ENCODE data around the gene EIF4E1B. TPM values are rescaled to one million over a fixed set of nuclear protein-coding genes. Genes with fewer than 3 reads are reported as not detected.

Gene EIF4E1B
- polyA plus RNA-seq, 4 donors: 0.06 to 0.11 (median 0.07) TPM; not detected in 1

DNA sequence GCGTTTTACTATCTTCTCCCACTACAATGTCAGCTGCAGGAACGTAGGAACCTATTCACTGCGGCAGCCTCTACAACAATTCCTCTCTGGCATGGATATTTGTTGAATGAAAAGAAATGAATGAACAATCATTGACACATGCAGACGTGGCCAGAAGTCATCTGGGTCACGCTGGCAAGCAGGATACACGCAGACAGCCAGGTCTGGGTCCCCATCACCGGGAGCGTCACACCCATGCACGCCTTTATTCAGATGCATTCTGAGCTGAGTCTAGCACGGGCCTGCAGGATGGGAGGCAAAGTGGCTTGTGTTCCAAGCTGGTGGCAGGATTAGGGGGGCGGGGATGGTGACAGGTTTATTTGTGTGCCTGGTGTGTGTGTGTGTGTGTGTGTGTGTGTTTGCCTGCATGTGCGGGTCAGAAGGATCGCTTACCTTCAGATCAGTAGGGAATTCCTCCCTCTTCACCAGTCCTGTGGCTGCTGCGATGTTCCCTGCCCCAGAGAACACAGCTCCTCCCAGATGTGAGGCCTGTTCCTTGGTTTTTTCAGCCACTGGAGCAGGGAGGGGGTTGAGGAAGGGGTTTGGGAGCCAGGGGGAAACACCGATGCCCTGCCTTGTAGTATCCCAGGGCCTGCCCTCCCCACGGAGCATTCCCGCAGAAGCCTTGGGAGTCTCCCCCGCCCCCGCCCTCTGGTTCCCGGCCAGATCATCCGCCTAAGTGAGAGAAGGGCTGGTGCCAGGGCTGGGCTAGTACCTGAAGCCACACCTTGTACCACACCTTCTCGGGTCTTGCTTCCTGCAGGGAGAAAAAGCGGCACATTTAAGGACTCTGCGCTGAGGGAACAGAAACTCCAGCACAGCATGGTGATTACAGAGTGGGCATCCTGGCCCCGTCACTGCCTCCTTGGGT is 4.3 kb upstream of the EIF4E1B start:
- no peak for DNase-seq (ENCODE audit: low read depth in 4 of 4, low spot score in 2 of 4)

DNA sequence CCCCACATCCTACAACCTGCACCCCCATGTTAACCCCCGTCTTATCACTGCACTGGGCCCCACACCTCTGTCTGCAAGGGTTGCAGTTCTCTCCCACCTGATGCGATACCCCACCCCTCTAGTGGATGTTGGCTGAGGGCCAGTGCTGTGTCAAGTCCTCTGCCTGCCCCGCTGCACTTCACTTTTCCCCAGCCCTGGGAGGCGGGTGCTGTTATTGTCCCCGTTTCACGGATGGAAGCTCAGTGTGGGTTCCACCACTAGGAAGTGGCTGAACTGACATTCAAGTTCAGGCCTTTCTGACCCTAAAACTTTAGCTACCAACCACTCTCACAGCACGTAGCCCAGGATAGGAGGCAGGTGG is 3.6 kb upstream of the EIF4E1B start:
- DNase-seq (ENCODE audit: low read depth in 4 of 4, low spot score in 2 of 4): no peak

DNA sequence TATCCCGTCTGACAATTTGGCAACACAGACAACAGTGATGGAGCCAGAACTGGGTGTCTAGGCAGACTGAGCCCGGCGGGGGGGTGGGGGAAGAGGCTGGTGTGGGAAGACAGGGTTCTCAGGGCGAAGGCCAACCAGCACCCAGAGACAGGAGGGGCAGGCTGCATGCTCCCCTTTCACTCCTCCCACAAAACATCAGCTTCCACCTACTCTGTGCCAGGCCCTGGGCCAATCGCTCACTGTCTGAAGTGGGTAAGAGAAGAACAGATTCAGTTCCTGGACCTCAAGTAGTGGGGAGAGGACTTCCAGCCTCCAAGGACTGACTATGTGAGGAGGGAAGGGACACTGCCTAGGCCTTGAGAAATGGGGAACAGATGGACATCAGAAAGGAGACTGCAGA is 2.9 kb upstream of the EIF4E1B start:
- DNase-seq (ENCODE audit: low read depth in 4 of 4, low spot score in 2 of 4): no peak

DNA sequence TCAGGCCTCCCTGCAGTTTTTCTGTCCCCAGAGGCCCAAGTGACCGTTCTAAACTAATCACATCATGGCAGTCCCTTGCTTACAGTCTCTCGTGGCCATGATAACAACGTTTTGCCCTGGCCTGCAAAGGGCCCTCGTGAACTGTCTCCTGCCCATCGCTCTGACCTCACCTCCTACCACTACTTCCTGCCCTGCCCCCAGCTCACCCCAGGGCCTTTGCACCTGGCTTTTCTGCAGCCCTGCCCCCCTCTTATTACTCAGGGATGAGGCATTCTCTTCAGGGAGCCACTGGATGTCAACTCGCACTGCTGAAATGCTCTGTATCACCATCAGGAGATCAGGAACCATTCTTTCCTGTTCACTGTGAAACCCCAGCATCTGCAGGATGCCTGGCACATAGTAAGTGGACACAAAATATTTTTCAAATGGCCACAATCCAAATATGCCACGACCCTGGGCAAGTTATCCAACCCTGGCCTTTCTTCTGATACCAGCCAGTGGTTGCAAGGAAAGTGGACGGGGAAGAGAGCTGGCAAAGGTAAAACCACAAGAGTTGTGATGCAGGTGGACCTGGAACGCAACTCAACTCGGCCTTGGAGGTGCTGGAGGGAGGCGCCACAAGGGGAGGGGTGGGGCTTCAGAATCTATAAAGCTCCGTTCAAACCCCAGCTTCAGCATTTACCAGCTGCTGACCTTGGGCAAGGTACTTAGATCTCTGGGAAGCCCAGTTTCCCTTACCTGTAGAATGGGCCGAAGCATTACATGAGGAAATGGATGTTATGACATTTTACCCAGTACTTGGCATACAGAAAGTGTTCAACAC is 1.9 kb upstream of the EIF4E1B start:
- no peak for DNase-seq (ENCODE audit: low read depth in 4 of 4, low spot score in 2 of 4)

DNA sequence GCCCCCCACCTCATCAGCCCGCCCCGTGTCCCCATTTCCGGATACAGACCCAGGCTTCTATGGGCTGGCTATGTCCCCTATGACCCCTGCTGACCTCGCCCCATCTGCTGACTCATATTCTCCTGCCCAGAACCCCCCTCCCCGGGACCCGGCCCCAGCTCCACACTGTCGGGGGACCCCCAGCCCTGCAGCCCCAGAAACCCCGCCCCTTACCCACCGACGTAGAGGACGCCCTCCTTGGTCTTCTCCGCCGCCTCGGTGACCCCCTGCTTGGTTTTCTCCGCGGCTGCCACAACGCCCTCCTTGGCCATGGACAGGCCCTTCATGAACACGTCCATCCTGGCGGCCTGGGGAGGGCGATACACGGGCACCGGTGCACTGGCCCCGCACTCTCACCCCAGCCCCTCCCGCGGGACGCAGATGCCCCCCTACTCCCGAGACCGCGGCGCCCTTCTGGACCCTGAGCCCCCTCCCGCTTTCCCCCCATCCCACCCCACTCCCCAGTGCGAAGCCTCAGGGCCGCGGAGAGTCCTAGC is 1.1 kb upstream of the EIF4E1B start:
- no peak for DNase-seq (ENCODE audit: low read depth in 4 of 4, low spot score in 2 of 4)

DNA sequence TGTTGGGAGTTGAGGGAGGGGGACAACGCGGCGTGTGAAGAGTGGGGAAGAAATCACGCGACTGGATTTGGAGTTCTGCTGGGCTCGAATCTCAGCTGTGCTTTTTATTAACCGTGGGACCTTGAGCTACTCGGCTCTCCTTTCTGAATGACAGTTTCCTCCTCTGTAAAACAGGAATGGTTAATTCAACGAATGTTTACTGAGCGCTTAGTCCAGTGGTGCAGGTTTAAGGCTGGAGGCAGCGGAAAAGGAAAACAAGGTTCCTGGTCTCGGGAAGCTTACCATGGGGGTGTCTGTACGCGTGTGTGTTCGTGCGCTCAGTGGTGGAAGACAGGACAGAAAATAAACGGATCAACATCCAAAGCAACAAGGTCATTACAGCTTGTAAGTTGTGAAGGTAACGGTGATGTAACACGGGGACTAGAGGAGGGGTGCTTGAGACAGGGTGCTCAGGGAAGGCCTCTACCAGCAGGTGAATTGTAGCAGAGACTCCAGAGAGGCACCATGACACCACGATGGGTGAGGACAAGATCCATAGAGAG is 277 bp downstream of the EIF4E1B start:
- no peak for DNase-seq (ENCODE audit: low read depth in 4 of 4, low spot score in 2 of 4)

DNA sequence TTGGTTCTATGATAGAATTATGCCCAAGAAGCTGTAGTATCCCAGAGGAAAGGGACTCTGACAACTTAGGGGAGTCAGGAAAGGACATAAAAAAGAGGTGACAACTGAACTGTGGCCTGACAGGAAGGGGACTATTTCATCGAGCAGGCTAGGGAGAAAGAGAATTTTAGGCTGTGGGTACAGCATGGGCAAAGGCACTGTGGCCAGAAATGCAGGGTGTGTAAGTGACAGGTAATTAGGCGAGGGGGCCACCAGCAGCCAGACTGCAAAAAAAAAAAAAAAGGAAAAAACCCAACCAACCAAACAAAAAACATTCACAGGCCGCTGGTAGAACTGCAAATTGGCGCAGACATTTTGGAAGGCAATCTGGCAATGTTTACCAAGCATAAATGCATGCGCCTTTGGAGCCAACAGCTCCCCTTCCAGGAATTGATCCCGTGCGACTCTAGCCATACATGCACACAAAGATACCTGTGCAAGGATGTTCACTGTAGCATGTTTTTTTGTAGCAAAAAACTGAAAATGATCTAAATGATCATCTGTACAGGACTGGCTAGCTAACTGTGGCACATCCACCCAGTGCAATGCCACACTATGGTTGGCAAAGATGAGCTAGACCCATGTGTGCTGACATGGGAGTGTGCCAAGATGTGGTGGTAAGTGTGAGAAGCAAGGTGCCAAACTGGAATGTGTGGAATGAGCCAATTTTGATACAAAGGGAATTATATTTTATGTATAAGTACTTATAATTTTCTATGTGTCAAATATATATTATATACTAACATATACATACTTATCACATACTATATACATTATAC is 1.1 kb downstream of the EIF4E1B start:
- no peak for DNase-seq (ENCODE audit: low read depth in 4 of 4, low spot score in 2 of 4)

DNA sequence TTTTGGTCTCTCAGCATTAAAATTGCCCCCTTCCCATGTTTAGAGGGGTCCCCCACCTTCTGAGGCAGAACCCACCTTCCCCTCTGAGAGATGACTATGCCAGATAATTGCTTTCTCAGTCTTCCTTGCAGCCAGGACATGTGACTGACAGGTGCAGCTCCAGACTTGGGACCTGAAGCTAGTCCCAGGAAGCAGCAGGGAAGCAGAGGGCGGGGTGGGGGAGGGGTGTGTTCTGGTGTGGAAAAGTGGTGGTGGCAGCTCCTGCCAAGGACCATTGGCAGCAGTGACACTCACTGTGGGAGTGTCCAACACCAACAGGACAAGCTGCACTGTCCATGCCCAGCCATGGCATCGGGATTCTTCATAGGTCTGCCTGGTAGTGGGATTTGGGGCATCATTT is 2.3 kb downstream of the EIF4E1B start:
- DNase-seq (ENCODE audit: low read depth in 4 of 4, low spot score in 2 of 4): no peak

DNA sequence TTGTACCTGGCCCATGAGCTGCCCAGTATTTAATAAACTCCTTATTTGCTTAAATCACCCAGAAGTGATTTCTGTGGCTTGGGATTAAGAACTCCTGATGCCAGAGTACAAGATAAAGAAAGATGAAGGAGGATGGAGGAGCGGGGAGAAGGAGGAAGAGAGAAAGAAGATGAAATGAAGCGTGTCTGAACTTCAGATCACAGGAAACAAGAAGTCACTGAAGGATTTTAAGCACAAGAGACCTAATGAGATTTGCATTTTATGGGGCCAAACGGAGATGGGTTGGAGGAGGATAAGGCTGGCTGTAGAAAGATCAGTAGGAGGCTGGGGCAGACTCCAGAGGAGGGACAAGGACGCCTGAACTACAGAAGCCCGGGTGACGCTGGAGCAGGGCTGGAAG is 3.1 kb downstream of the EIF4E1B start:
- DNase-seq (ENCODE audit: low read depth in 4 of 4, low spot score in 2 of 4): no peak

DNA sequence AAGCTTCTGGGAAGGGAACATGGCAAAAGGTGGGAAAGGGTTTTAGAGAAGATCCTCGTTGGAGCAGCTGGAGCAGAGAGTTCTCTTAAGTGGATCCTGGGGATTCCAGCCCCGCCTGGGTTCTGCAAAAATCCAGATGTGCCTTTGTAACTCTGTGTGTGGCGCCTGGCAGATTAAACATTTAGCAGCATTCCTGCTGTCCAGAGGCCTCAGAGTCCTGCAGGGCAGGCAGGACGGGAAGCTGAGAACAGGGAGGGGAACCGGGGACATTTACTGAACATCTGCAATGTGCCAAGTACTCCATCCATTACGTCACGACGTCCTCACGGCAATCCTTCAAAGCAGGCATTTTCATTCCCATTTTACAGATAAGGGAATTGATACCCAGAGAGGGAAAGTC is 6.0 kb downstream of the EIF4E1B start:
- no peak for DNase-seq (ENCODE audit: low read depth in 4 of 4, low spot score in 2 of 4)

DNA sequence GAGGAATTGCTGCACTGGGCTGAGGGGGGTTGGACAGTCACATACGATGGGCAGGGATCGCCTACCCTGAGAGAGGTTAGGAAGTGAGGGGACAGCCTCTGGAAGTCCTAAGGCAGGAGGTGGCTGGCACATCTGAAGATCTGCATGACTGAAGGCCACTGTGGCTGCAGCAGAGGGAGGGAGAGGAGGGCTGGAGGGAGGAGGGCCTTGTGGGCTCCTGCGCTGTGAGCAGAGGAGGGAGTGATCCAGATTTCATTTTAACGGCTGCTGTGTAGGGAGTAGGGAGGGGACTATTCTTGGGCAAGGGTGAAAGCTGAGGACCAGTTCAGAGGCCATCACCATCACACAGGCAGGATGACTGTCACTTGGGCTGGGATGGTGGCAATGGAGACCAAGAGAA is 7.1 kb downstream of the EIF4E1B start:
- DNase-seq (ENCODE audit: low read depth in 4 of 4, low spot score in 2 of 4): no peak

DNA sequence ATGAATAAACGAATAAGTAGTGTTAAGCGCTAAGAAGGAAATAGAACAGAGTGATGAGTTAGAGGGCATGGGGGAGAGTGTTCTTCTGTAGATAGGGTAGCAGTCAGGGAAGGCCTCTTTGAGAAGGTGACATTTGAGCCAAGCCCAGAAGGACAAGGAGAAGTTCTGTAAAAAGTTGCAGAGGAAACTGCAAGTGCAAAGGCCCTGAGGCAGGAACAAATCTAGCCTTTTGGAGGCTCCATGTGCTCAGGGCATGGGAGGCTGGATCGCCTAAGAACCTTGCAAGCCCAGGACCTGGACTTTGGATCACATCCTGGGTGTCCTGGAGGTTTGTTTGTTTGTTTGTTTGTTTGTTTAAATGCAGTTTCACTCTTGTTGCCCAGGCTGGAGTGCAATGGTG is 8.0 kb downstream of the EIF4E1B start:
- no peak for DNase-seq (ENCODE audit: low read depth in 4 of 4, low spot score in 2 of 4)

DNA sequence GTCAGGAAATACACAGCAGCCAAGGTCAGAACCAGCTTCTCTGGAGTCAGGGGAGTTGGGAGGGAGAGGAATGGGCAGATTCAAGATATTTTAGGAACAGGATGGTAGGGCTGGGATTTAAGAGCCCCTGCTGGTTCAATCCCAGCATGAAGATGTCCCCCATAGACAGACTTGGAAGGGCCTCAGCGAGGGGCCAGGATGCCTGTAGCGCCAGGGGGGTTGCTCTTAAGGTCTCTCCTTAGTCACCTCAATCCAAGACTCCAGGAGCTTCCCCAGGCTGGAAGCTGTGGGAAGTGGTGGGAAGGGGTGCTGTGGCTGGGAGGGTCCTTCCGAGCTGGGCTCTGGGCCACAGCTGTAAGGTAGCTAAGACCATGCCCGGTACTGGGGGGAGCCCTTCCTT is 8.7 kb downstream of the EIF4E1B start:
- no peak for DNase-seq (ENCODE audit: low read depth in 4 of 4, low spot score in 2 of 4)

DNA sequence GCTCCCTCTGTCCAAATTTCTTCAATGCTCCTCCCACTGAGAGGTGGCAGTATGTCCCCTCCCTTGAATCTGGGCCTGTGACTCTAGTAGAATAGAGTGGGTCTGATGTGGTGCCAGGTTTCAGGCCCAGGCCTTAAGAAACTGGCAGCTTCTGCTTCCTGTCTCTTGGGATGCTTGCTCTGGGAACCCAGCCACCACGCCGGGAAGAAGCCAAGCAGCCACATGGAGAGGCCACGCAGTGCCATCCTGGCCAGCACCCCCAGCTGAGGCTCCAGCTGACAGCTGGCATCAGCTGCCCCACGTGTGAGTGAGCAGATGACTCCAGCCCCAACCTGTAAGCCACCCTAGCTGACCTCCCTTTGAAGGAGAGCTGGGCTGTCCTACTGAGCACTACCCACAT is 9.5 kb downstream of the EIF4E1B start:
- DNase-seq (ENCODE audit: low read depth in 4 of 4, low spot score in 2 of 4): no peak

DNA sequence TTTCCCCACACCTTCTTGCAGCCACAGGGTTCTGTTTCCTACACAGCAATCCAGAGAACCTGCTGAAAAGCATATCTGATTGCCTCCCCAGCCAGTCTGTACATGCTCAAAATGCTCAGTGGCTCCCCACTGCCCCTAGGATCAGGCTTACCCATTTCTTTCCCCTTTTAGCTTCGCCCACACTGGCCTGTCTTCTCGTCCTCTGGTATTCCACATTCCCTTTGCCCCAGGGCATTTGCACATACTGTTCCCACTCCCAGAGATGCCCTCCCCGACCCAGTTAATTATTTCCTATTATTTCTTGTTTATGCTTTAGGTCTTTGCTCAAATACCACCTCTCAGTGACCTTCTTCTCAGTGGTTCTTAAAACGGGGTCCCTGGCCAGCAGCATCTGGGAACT is 10.1 kb downstream of the EIF4E1B start:
- DNase-seq (ENCODE audit: low read depth in 4 of 4, low spot score in 2 of 4): no peak

DNA sequence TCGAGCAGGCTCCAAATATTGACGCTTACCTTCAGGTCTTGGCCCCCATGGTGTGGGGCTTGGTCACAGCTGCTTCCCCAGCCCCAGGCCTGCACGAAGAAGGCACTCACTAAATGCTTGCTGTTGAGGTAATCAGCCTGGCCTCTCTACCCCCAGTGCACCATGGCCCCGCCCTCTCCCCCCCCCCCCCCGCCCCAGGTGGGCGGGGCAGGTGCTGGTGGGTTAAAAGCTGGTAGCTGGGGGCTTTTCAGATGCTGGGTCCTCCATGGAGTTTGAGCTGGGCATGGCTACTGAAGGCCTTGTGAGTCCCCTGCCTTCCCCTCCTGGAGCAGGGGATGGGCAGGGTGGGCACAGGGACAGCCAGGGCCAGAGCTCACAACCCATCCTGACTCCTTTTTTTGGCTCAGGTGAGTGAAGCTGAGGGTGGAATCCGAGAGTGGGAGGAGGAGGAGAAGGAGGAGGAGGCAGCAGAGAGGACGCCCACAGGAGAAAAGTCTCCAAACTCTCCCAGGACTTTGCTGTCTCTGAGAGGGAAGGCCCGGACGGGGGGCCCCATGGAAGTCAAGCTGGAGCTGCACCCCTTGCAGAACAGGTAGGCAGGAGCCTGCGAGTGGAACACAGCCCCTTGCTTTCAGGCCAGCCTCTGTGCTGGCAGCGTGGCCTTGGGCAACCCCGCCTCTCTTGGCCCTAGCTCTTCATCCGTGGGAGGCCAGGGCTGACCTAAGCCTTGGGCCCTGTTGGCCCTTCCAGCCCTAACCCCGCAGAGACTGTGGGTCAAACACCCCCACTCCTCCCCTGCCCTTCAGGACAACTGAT is 12.4 kb downstream of the EIF4E1B start:
- no peak for DNase-seq (ENCODE audit: low read depth in 4 of 4, low spot score in 2 of 4)

DNA sequence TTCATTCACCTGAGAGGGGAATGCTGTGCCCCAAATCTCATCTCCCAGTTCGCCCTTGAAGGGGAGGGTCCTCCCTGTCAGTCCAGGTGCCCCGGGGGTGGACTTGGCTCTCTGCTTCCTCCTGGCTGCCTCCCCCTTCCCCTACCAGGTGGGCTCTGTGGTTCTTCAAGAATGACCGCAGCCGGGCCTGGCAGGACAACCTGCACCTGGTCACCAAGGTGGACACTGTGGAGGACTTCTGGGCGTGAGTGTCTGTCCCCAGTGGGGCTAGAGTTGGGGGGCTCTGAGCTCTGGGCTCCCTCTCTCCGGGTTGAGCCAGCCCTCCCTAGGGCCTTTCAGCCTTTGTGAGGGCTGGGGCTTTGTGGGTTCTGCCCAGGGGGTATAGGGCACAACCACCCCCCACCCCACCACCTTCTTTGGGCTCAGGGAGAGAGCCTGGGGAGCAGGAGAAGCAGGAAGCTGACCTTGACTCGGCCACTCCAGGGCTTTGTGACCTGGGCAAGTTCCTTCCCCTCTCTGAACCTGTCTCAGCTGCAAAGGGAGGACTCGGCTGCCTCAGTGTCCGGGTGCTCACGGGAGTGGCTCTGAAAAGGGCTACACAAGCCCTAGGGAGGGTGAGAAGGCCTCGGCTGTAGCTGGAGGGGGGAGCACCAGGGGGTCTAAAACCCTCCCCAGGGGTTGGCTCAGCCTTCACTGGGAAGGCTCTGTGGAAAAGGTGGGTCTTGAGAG is 13.2 kb downstream of the EIF4E1B start:
- no peak for DNase-seq (ENCODE audit: low read depth in 4 of 4, low spot score in 2 of 4)

DNA sequence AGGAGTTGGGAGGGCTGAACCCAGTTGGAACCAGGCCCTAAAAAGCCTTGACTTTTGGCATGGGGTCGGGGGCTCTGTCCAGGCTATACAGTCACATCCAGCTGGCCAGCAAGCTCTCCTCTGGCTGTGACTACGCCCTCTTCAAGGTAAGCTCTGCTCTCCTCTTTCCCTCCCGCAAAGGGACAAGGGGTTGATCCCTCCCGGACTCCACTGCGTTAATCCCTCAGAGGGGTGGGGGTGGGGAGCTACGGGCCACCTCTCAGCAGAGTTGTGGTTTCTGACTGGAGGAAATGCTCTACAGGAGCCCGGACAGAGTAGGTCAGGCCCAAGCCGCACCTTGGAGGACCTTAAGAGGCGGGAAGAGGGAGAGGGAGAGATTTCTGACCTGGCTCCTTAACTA is 13.8 kb downstream of the EIF4E1B start:
- DNase-seq (ENCODE audit: low read depth in 4 of 4, low spot score in 2 of 4): no peak
